T-cell (primary cell): ENCODE data around the gene MRPL16. TPM values are rescaled to one million over a fixed set of nuclear protein-coding genes. Genes with fewer than 3 reads are reported as not detected.

Experiments used
- ATAC-seq, 4 experiments: fragments of 200-7000 bp in 3 of 4; fragments of 150-1000 bp in 1 of 4; cut with Tn5 transposase; replicated peaks in 1 of 4; 1 replicate in 3 of 4; 2 replicates in 1 of 4; pipeline ENCODE4 v1.10.0; 2021; ENCODE audit warnings: moderate library complexity in 3 of 4, mild to moderate bottlenecking in 2 of 4, moderate number of reproducible peaks in 1 of 4
- CTCF ChIA-PET, 2 donors: fragments of 300-600 bp; sonication (Branson Sonifier 250); formaldehyde crosslinking; loops; one replicate each; lab custom pipeline; 2022; ENCODE audit warnings: antibody characterized with exemption in 2 of 2; lab: Charles Lee
- POLR2A ChIA-PET, 2 donors: fragments of 300-600 bp; sonication (Branson Sonifier 250); formaldehyde crosslinking; loops; one replicate each; lab custom pipeline; 2022; ENCODE audit warnings: antibody characterized with exemption in 2 of 2; lab: Charles Lee
- DNase-seq, 35 experiments: peaks; one replicate each; pipeline versions ENCODE4 v3.0.0 to v3.0.0-alpha.2; 2013 to 2023
- H3K27ac ChIP-seq: one replicate; pipeline ENCODE4 v1.5.1; 2013; ENCODE audit warnings: low read length
- H3K27me3 ChIP-seq, 2 experiments: replicated peaks in 1 of 2; 1 replicate in 1 of 2; 2 replicates in 1 of 2; pipeline versions ENCODE4 v1.6.1 to v1.7.0; 2013; ENCODE audit warnings: low read length in 1 of 2, mixed read lengths in 1 of 2; ENCODE audit not compliant: control insufficient read depth in 2 of 2, insufficient read depth in 2 of 2; ENCODE audit errors: extremely low read depth in 1 of 2
- H3K36me3 ChIP-seq, 2 donors: 1 replicate in 1 of 2; 2 replicates in 1 of 2; pipeline versions ENCODE4 v1.6.1 to v1.7.0; 2013; ENCODE audit warnings: low read length in 1 of 2; ENCODE audit not compliant: control insufficient read depth in 2 of 2, insufficient read depth in 1 of 2; ENCODE audit errors: extremely low read depth in 1 of 2
- H3K4me1 ChIP-seq, 2 experiments: 1 replicate in 1 of 2; 2 replicates in 1 of 2; pipeline versions ENCODE4 v1.6.1 to v1.7.0; 2013; ENCODE audit warnings: low read length in 2 of 2, mixed read lengths in 1 of 2; ENCODE audit not compliant: insufficient read depth in 2 of 2, control insufficient read depth in 1 of 2; ENCODE audit errors: extremely low read depth in 1 of 2
- H3K4me3 ChIP-seq, 2 donors: 1 replicate in 1 of 2; 2 replicates in 1 of 2; pipeline versions ENCODE4 v1.5.1 to v1.7.0; 2013; ENCODE audit warnings: mild to moderate bottlenecking in 2 of 2, low read length in 1 of 2, moderate library complexity in 1 of 2; ENCODE audit not compliant: control insufficient read depth in 1 of 2; ENCODE audit errors: extremely low read depth in 1 of 2
- H3K9me3 ChIP-seq: 2 replicates; pipeline ENCODE4 v1.7.0; 2013
- H3K27ac Mint-ChIP-seq, 2 donors: one replicate each; pipeline ENCODE4 v1.8.0; 2020 to 2021; ENCODE audit warnings: mild to moderate bottlenecking in 2 of 2, mixed read lengths in 2 of 2
- H3K27me3 Mint-ChIP-seq, 2 donors: one replicate each; pipeline ENCODE4 v1.8.0; 2021 to 2022; ENCODE audit warnings: mixed read lengths in 2 of 2
- H3K36me3 Mint-ChIP-seq: one replicate; pipeline ENCODE4 v1.8.0; 2021; ENCODE audit warnings: mixed read lengths
- H3K4me1 Mint-ChIP-seq, 3 donors: one replicate each; pipeline ENCODE4 v1.8.0; 2020 to 2022; ENCODE audit warnings: mixed read lengths in 3 of 3, mild to moderate bottlenecking in 1 of 3
- H3K4me3 Mint-ChIP-seq, 3 donors: one replicate each; pipeline ENCODE4 v1.8.0; 2020 to 2022; ENCODE audit warnings: mild to moderate bottlenecking in 3 of 3, mixed read lengths in 3 of 3, moderate library complexity in 3 of 3
- H3K9me3 Mint-ChIP-seq, 3 donors: one replicate each; pipeline ENCODE4 v1.8.0; 2020 to 2022; ENCODE audit warnings: mixed read lengths in 3 of 3
- WGBS: methylation state at CpG from one replicate; pipeline ENCODE4 v1.1.5; 2013; ENCODE audit warnings: missing lambda C conversion rate; ENCODE audit not compliant: insufficient coverage; 5-methylcytosine and 5-hydroxymethylcytosine counted together
- total RNA-seq, 35 experiments: library from RNA in 6 of 35; stranded (reverse) in 6 of 35; fragments of 120-200 nt in 1 of 35; gene quantifications; one replicate each; pipeline versions ENCODE4 v1.2.1 to v1.2.4 and lab custom pipeline; 2013 to 2026

The MRPL16 gene
- total RNA-seq, 5 donors from 2014 or later (not counting 1 experiment from before 2014, with no cell fraction given) = 24.0 to 46.3 (median 39.7) TPM

DNA sequence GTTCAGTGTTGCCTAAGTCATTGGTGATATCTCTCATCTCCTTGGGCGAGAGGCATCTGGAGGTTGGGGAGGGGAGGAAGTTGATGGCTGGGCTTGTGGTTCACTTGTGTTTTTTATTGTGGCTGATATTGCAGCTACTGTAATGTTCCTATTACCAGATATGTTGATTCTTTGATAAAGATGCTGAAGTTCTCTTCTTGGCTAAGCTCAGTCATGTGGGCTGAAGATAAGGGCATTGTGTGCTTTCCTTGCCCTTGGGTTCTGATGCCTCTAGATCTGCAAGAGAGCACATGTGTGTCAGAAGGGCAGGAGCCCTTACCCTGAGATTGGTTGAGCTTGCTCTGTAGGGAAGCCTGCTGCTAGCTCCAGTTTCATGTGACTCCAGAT, 43.4 kb downstream of the MRPL16 start:
- H3K27ac ChIP-seq = no peak overlapping the region
- ChIA-PET CTCF (interaction anchor here (1.0 to 3.4 kb wide), 3 partner anchors 13 to 38 kb away, joined by 3 to 18 read pairs (median 3); partner anchors contain the start of gene STX3 (in 1 of the 2)), POLR2A (no interaction called here)
- no peak overlapping the region for H3K4me3 ChIP-seq
- H3K9me3 ChIP-seq = no peaks in the 10 kb centered on the region
- H3K36me3 Mint-ChIP-seq = peaks cover 3% of the 10 kb centered on the region
- ATAC-seq (peak; percentile 64 to 84 (median 80)), DNase-seq (peak in 11 of 35 experiments; percentile 2 to 41 (median 14))
- no peak overlapping the region for H3K4me3 Mint-ChIP-seq
- H3K27me3 Mint-ChIP-seq = no peaks in the 10 kb centered on the region
- H3K4me1 Mint-ChIP-seq = peaks cover 10 to 26% (median 23%) of the 10 kb centered on the region in 3 donors
- 0% methylated on average over 1 of the region's 1 CpG for WGBS
- peak overlapping the region; percentile 35 to 64 for H3K27ac Mint-ChIP-seq
- peaks cover 32 to 44% of the 10 kb centered on the region in 2 experiments for H3K4me1 ChIP-seq
- no peaks in the 10 kb centered on the region for H3K36me3 ChIP-seq
- no peaks in the 10 kb centered on the region for H3K27me3 ChIP-seq
- no peaks in the 10 kb centered on the region for H3K9me3 Mint-ChIP-seq

DNA sequence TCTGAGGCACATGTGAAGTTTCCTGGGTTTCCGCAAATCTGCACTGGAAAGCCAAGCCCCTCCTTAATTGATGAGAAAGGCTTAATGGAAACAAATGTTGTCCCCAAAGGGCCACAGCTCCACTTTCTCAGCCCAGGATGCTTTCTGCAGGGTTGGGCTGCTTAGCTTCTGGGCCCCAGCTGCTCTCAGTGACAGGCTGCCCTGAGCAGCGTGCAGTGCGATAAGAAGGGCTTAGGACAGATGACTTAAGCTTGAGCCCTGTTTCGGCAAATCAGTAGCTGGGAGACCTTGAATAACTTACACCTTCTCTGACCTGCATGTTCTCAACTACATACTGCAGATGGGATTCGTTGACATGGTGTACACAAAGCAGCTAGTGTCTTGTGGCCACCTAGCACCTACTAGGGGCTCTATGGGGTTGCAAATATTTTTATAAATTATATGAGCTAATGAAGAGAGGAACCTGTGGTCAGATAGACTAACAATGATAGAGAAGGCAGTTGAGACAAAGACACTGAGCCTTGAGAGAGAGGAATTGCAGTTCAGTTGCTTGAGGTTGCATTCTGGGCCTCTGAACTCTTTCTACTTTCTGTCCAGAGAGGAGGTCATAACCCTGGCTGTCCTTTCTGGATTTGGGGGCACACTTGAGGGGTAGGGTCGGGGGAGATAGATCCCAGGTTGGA, 43.9 kb downstream of the MRPL16 start:
- peak; percentile 4 to 33 (median 20) for ATAC-seq
- DNase-seq = no peak
- no peak overlapping the region for H3K4me3 Mint-ChIP-seq
- H3K4me3 ChIP-seq = no peak overlapping the region
- no peaks in the 10 kb centered on the region for H3K9me3 ChIP-seq
- no peaks in the 10 kb centered on the region for H3K27me3 Mint-ChIP-seq
- CTCF ChIA-PET = interaction anchor here (1.0 to 3.4 kb wide), 3 partner anchors 12 to 38 kb away, joined by 3 to 18 read pairs (median 3); partner anchors contain the start of gene STX3 (in 1 of the 2)
- H3K4me1 ChIP-seq = peaks cover 27 to 38% of the 10 kb centered on the region in 2 experiments
- POLR2A ChIA-PET = interaction anchor here in 1 of 2 donors (0.6 kb wide), 1 partner anchor 215 kb away, joined by 3 read pairs; no protein-coding TSS in a partner anchor
- no peaks in the 10 kb centered on the region for H3K27me3 ChIP-seq
- H3K9me3 Mint-ChIP-seq = no peaks in the 10 kb centered on the region
- 68% methylated on average over 5 of the region's 6 CpGs for WGBS
- peaks cover 3% of the 10 kb centered on the region for H3K36me3 Mint-ChIP-seq
- H3K36me3 ChIP-seq = no peaks in the 10 kb centered on the region
- peaks cover 5 to 21% (median 17%) of the 10 kb centered on the region in 3 donors for H3K4me1 Mint-ChIP-seq
- peak overlapping the region; percentile 35 to 64 for H3K27ac Mint-ChIP-seq
- no peak overlapping the region for H3K27ac ChIP-seq

DNA sequence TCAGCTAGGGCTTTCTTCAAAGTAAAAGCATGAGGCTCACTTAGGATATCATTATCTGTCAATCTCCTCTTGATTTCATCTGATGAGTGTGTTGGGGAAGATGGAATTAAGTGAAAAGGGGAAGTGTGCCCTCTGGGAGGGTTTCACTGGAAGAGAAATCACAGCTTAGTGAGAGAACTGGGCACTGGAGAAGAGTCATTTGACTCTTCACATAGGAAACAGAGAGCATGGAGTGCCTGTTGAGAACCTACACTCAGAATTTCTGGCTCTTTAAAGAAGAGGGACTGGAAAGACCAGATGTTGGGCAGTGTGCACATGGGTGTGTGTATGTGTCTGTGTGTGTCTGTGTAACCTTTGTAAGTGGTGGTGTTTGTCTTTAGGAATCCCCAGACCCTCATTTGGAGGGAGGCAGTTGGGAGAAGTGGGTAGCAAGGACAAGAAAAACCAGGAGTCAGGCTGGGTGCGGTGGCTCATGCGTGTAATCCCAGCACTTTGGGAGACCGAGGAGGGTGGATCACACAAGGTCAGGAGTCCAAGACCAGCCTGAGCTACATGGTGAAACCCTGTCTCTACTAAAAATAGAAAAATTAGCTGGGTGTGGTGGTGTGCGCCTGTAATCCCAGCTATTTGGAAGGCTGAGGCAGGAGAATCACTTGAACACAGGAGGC, 45.4 kb downstream of the MRPL16 start:
- ATAC-seq (no peak), DNase-seq (no peak)
- Mint-ChIP-seq H3K27ac (peak overlapping the region in 1 of 2 donors; percentile 41), H3K9me3 (no peaks in the 10 kb centered on the region), H3K36me3 (peaks cover 6% of the 10 kb centered on the region), H3K4me3 (no peak overlapping the region), H3K27me3 (no peaks in the 10 kb centered on the region), H3K4me1 (peaks cover 0 to 17% (median 8%) of the 10 kb centered on the region in 3 donors)
- no peak overlapping the region for H3K27ac ChIP-seq
- peaks cover 25 to 35% of the 10 kb centered on the region in 2 experiments for H3K4me1 ChIP-seq
- POLR2A ChIA-PET = no interaction called here
- H3K27me3 ChIP-seq = no peaks in the 10 kb centered on the region
- no peaks in the 10 kb centered on the region for H3K36me3 ChIP-seq
- no peak overlapping the region for H3K4me3 ChIP-seq
- CTCF ChIA-PET = interaction anchor here in 1 of 2 donors (0.8 to 3.4 kb wide), 2 partner anchors 9 to 11 kb away, joined by 5 to 18 read pairs; partner anchors contain the start of gene STX3
- 86% methylated on average over 3 of the region's 4 CpGs for WGBS
- no peaks in the 10 kb centered on the region for H3K9me3 ChIP-seq

DNA sequence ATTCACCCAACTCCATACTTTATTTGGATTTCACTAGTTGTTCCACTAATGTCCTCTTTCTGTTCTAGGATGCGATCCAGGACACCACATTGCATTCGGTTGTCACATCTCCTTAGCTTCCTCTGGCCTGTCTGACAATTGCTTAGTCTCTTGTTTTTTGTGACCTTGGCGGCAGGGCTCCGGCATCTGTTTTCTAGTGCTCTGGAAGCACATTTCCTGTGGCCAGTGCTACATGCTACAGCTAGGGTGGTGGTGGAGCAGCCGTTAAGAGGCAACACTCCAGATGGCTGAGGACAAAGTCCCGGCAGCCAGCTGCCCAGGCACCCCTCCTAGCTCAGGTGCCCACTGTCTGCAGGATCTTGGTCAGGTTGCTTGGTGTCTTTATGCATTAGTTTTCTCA, 48.6 kb downstream of the MRPL16 start:
- Mint-ChIP-seq H3K9me3 (no peaks in the 10 kb centered on the region), H3K4me3 (no peak overlapping the region), H3K36me3 (peaks cover 6% of the 10 kb centered on the region), H3K27me3 (no peaks in the 10 kb centered on the region), H3K27ac (no peak overlapping the region), H3K4me1 (peaks cover under 1 to 24% (median 23%) of the 10 kb centered on the region in 3 donors)
- Histone ChIP-seq H3K27me3 (no peaks in the 10 kb centered on the region), H3K36me3 (no peaks in the 10 kb centered on the region), H3K4me3 (no peak overlapping the region), H3K4me1 (peaks cover 8% of the 10 kb centered on the region in 2 experiments), H3K27ac (no peak overlapping the region), H3K9me3 (no peaks in the 10 kb centered on the region)
- ATAC-seq = no peak
- WGBS = 98% methylated on average over 4 of the region's 6 CpGs
- ChIA-PET CTCF (no interaction called here), POLR2A (no interaction called here)
- no peak for DNase-seq

DNA sequence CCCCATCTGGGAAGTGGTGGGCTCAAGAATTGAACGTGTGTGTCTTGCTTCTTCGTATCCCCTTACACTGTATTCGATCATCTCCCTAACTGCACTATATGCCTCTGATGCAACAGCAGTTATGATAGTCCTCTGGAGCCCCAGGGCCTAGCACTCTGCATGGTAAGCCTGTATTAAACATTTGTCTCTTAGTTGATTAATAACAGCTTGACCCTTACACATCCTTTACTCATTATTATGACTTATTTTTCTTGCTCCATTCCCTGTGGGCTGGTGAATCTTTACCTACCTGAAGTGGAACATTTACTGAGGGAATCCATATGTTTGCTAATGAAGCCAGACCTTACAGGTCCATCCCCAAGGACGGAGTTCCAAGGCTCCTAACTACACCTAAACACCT, 49.8 kb downstream of the MRPL16 start:
- Histone ChIP-seq H3K27ac (no peak overlapping the region), H3K36me3 (no peaks in the 10 kb centered on the region), H3K9me3 (no peaks in the 10 kb centered on the region), H3K4me3 (no peak overlapping the region), H3K27me3 (no peaks in the 10 kb centered on the region), H3K4me1 (peaks cover under 1 to 4% of the 10 kb centered on the region in 2 experiments)
- Mint-ChIP-seq H3K9me3 (no peaks in the 10 kb centered on the region), H3K27ac (no peak overlapping the region), H3K4me1 (peaks cover 13 to 36% (median 30%) of the 10 kb centered on the region in 3 donors), H3K36me3 (peaks cover 6% of the 10 kb centered on the region), H3K27me3 (no peaks in the 10 kb centered on the region), H3K4me3 (no peak overlapping the region)
- POLR2A ChIA-PET = no interaction called here
- CTCF ChIA-PET = no interaction called here
- DNase-seq (no peak), ATAC-seq (no peak)
- whole genome bisulfite sequencing = 67% methylated on average over 1 of the region's 4 CpGs

DNA sequence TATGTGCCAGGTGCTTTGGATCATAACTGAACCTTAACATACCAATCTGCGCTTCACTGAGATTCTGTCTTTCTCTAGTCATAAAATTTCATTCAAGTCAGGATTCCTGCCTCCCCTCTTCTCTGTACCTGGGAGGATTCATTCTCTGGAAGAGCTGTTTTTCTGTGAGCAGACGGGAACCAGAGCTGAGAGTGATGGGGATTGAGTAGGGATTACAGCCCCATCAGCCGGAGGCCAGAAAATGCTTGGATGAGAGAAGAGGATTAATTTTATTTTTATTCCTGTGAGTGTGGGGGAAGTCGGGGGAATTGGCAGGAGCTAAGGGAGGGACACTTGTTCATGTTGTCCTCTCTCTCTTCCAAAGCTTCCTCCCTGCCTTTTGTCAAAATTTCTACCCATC, 50.7 kb downstream of the MRPL16 start:
- Mint-ChIP-seq H3K9me3 (no peaks in the 10 kb centered on the region), H3K27me3 (no peaks in the 10 kb centered on the region), H3K4me3 (no peak overlapping the region), H3K4me1 (peaks cover 16 to 32% (median 27%) of the 10 kb centered on the region in 3 donors), H3K27ac (no peak overlapping the region), H3K36me3 (peaks cover 6% of the 10 kb centered on the region)
- POLR2A ChIA-PET = no interaction called here
- Histone ChIP-seq H3K27ac (no peak overlapping the region), H3K9me3 (no peaks in the 10 kb centered on the region), H3K27me3 (peaks cover 0 to 3% of the 10 kb centered on the region in 2 experiments), H3K4me1 (peaks cover 2 to 10% of the 10 kb centered on the region in 2 experiments), H3K36me3 (no peaks in the 10 kb centered on the region), H3K4me3 (no peak overlapping the region)
- CTCF ChIA-PET = interaction anchor here (0.5 to 0.6 kb wide), 4 partner anchors 14 to 80 kb away, joined by 3 to 4 read pairs (median 4); no protein-coding TSS in a partner anchor
- ATAC-seq (no peak), DNase-seq (no peak)
- no CpG with 5 or more reads among the region's 4 CpGs for WGBS
